ENCODE results near the gene SLK. TPM values are rescaled to one million over a fixed set of nuclear protein-coding genes. Genes with fewer than 3 reads are reported as not detected.

The SLK gene
- total RNA-seq, 1 donor from 2014 or later = 27.5 TPM

DNA sequence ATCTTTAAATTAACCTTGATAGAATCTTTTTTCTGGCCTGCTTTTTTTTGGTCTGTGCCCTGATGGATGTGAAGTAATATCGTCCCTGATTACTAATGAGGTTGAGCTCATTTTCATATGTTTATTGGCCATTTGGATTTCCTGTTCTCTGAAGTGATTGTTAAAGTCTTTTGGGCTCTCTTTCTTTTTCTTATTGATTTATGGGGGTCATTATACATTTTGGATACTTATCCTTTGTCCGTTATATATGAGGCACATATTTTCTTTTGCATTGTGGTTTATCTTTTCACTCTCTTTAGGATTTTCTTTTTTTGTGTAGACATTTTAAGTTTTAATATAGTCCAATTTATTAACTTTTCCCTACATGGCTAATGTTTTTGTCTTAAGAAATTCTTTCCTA, 12.6 kb downstream of the SLK start:
- no peak overlapping the region for H3K4me3 Mint-ChIP-seq (ENCODE audit: unreplicated experiment)
- no peak overlapping the region for H3K27ac Mint-ChIP-seq (ENCODE audit: unreplicated experiment)

GRCh38 chr10:103980288-103980906, 13.5 kb downstream of the SLK start:
- Histone ChIP-seq H3K9ac (ENCODE audit: low read length) (no peak overlapping the region), H3K36me3 (ENCODE audit: insufficient read depth, low read length) (no peaks in the 10 kb centered on the region), H3K9me3 (ENCODE audit: insufficient read depth, low read depth, low read length) (no peaks in the 10 kb centered on the region), H3K79me2 (ENCODE audit: insufficient read depth, low read length) (peaks cover 97% of the 10 kb centered on the region), H3K4me1 (ENCODE audit: insufficient read depth, low read length) (no peaks in the 10 kb centered on the region), H3K27ac (ENCODE audit: low read depth, low read length) (no peak overlapping the region), H3K4me2 (ENCODE audit: low read length) (no peak overlapping the region), H3K27me3 (ENCODE audit: insufficient read depth, low read length) (no peaks in the 10 kb centered on the region), H3K4me3 (ENCODE audit: insufficient read depth, low read depth, low read length) (no peak overlapping the region), H2AFZ (ENCODE audit: low read depth, low read length) (no peak overlapping the region), H4K20me1 (ENCODE audit: insufficient read depth, low read length) (peaks cover 44% of the 10 kb centered on the region)
- DNase-seq (ENCODE audit: low read depth) = no peak
- peaks cover 6% of the 10 kb centered on the region for H3K4me1 Mint-ChIP-seq (ENCODE audit: low read depth, unreplicated experiment)
- H3K4me3 Mint-ChIP-seq (ENCODE audit: unreplicated experiment) = no peak overlapping the region
- no peak for TF ChIP-seq EZH2 (IDR thresholded peaks at IDR 0.05; ENCODE audit: insufficient read depth, low read length)
- TF ChIP-seq CTCF (IDR thresholded peaks at IDR 0.05; ENCODE audit: insufficient read depth, low read depth, low read length) = no peak
- FAIRE-seq = no peak
- H3K27me3 Mint-ChIP-seq (ENCODE audit: low read depth, unreplicated experiment) = no peaks in the 10 kb centered on the region
- H3K36me3 Mint-ChIP-seq (ENCODE audit: low read depth, unreplicated experiment) = no peaks in the 10 kb centered on the region
- no peaks in the 10 kb centered on the region for H3K9me3 Mint-ChIP-seq (ENCODE audit: unreplicated experiment)
- peak overlapping the region; percentile 8 for H3K27ac Mint-ChIP-seq (ENCODE audit: unreplicated experiment)

More for the DNA sequence above, 12.6 kb downstream of the SLK start:
- H3K27me3 Mint-ChIP-seq (ENCODE audit: low read depth, unreplicated experiment) = no peaks in the 10 kb centered on the region
- TF ChIP-seq EZH2 (IDR thresholded peaks at IDR 0.05; ENCODE audit: insufficient read depth, low read length) (no peak), CTCF (IDR thresholded peaks at IDR 0.05; ENCODE audit: insufficient read depth, low read depth, low read length) (no peak)
- no peaks in the 10 kb centered on the region for H3K4me1 ChIP-seq (ENCODE audit: insufficient read depth, low read length)
- peaks cover 95% of the 10 kb centered on the region for H3K79me2 ChIP-seq (ENCODE audit: insufficient read depth, low read length)
- H3K4me2 ChIP-seq (ENCODE audit: low read length) = no peak overlapping the region
- peaks cover 44% of the 10 kb centered on the region for H4K20me1 ChIP-seq (ENCODE audit: insufficient read depth, low read length)
- no peak overlapping the region for H3K27ac ChIP-seq (ENCODE audit: low read depth, low read length)
- FAIRE-seq = no peak
- no peaks in the 10 kb centered on the region for H3K9me3 Mint-ChIP-seq (ENCODE audit: unreplicated experiment)
- H3K4me3 ChIP-seq (ENCODE audit: insufficient read depth, low read depth, low read length) = no peak overlapping the region
- no peaks in the 10 kb centered on the region for H3K36me3 Mint-ChIP-seq (ENCODE audit: low read depth, unreplicated experiment)
- peaks cover 6% of the 10 kb centered on the region for H3K4me1 Mint-ChIP-seq (ENCODE audit: low read depth, unreplicated experiment)
- H3K9me3 ChIP-seq (ENCODE audit: insufficient read depth, low read depth, low read length) = no peaks in the 10 kb centered on the region
- no peak for DNase-seq (ENCODE audit: low read depth)
- H3K27me3 ChIP-seq (ENCODE audit: insufficient read depth, low read length) = no peaks in the 10 kb centered on the region
- H2AFZ ChIP-seq (ENCODE audit: low read depth, low read length) = no peak overlapping the region
- H3K36me3 ChIP-seq (ENCODE audit: insufficient read depth, low read length) = no peaks in the 10 kb centered on the region
- H3K9ac ChIP-seq (ENCODE audit: low read length) = no peak overlapping the region

DNA sequence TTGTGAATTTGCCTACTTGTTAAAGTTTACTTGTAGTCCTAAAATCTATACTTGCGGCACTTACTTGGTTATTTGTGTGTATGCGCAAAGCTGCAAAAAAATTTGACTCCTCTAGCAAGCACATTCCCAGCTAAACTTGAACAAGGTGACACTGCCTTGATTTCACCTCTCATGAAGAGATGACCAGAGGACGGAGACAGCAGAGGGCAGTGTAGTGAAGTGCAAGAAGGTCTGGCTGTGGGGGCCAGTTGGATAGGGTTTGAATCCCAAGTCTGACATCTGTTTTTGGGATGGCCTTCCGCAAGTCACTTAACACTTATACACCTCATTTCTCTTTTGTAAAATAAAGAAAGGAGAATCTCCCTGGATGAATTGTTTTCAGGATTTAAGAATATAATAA, 15.7 kb downstream of the SLK start:
- FAIRE-seq = no peak
- H3K4me1 Mint-ChIP-seq (ENCODE audit: low read depth, unreplicated experiment) = peaks cover 6% of the 10 kb centered on the region
- H3K27ac Mint-ChIP-seq (ENCODE audit: unreplicated experiment) = no peak overlapping the region

More for the DNA sequence above, 15.7 kb downstream of the SLK start:
- TF ChIP-seq EZH2 (IDR thresholded peaks at IDR 0.05; ENCODE audit: insufficient read depth, low read length) (no peak), CTCF (IDR thresholded peaks at IDR 0.05; ENCODE audit: insufficient read depth, low read depth, low read length) (no peak)
- Histone ChIP-seq H2AFZ (ENCODE audit: low read depth, low read length) (no peak overlapping the region), H3K9me3 (ENCODE audit: insufficient read depth, low read depth, low read length) (no peaks in the 10 kb centered on the region), H3K36me3 (ENCODE audit: insufficient read depth, low read length) (no peaks in the 10 kb centered on the region), H3K4me1 (ENCODE audit: insufficient read depth, low read length) (no peaks in the 10 kb centered on the region), H3K4me3 (ENCODE audit: insufficient read depth, low read depth, low read length) (no peak overlapping the region), H3K79me2 (ENCODE audit: insufficient read depth, low read length) (peaks cover 95% of the 10 kb centered on the region), H3K27ac (ENCODE audit: low read depth, low read length) (no peak overlapping the region), H3K4me2 (ENCODE audit: low read length) (no peak overlapping the region), H3K9ac (ENCODE audit: low read length) (no peak overlapping the region), H3K27me3 (ENCODE audit: insufficient read depth, low read length) (no peaks in the 10 kb centered on the region), H4K20me1 (ENCODE audit: insufficient read depth, low read length) (peaks cover 42% of the 10 kb centered on the region)
- H3K27me3 Mint-ChIP-seq (ENCODE audit: low read depth, unreplicated experiment) = no peaks in the 10 kb centered on the region
- no peak for DNase-seq (ENCODE audit: low read depth)
- H3K4me3 Mint-ChIP-seq (ENCODE audit: unreplicated experiment) = no peak overlapping the region
- H3K36me3 Mint-ChIP-seq (ENCODE audit: low read depth, unreplicated experiment) = no peaks in the 10 kb centered on the region
- H3K9me3 Mint-ChIP-seq (ENCODE audit: unreplicated experiment) = no peaks in the 10 kb centered on the region
